K562 treated with DMSO at 1 percent for 24 hours (cell line): ENCODE measurements around the gene STAB2. TPM values are rescaled to one million over a fixed set of nuclear protein-coding genes. Genes with fewer than 3 reads are reported as not detected.

ENCODE experiments used
- total RNA-seq: library from RNA; unstranded; fragments of 300-600 nt; gene quantifications from 2 replicates; pipeline ENCODE4 v1.2.3, GENCODE V29; 2022; ENCODE audit warnings: low read depth; ENCODE audit not compliant: insufficient read depth

STAB2 gene, protein sequence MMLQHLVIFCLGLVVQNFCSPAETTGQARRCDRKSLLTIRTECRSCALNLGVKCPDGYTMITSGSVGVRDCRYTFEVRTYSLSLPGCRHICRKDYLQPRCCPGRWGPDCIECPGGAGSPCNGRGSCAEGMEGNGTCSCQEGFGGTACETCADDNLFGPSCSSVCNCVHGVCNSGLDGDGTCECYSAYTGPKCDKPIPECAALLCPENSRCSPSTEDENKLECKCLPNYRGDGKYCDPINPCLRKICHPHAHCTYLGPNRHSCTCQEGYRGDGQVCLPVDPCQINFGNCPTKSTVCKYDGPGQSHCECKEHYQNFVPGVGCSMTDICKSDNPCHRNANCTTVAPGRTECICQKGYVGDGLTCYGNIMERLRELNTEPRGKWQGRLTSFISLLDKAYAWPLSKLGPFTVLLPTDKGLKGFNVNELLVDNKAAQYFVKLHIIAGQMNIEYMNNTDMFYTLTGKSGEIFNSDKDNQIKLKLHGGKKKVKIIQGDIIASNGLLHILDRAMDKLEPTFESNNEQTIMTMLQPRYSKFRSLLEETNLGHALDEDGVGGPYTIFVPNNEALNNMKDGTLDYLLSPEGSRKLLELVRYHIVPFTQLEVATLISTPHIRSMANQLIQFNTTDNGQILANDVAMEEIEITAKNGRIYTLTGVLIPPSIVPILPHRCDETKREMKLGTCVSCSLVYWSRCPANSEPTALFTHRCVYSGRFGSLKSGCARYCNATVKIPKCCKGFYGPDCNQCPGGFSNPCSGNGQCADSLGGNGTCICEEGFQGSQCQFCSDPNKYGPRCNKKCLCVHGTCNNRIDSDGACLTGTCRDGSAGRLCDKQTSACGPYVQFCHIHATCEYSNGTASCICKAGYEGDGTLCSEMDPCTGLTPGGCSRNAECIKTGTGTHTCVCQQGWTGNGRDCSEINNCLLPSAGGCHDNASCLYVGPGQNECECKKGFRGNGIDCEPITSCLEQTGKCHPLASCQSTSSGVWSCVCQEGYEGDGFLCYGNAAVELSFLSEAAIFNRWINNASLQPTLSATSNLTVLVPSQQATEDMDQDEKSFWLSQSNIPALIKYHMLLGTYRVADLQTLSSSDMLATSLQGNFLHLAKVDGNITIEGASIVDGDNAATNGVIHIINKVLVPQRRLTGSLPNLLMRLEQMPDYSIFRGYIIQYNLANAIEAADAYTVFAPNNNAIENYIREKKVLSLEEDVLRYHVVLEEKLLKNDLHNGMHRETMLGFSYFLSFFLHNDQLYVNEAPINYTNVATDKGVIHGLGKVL (N-terminal part only)
- not detected in 2 replicates for total RNA-seq

DNA sequence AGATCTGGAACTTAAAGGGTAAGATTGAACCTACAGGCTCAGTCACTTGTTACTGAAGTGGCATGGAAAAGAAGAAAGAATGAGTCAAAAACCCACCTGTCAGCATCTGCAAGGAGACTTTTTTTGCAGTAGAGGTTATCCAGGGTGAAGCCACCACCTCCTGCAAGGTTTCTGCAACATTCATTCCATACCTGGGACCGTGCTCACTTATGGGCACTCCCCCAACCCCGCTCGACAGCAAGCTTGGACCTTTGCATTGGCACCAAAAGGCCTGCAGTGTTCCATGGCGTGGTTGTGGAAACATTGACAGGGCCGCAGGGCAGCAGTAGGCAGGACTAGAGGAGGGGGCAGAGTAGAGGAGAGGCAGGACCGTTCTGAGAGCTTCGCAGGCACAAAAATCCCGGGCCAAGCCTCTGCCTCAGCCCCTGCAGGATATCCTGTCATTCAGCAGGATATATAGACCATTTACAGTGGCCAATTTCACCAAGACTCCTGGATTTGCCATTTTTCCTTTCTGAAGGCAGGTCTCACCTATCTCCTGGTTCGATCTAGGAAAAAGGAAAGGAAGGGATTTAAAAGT, at the start of gene STAB2:
Gene STAB2 (plus strand): TSS at position 483 of the 580 bp plus-strand sequence. CDS start 204 bp downstream, outside the sequence.

Other genes with a start within 250 kb of the STAB2 start
- not detected in 2 replicates for gene C12orf42, start 91.3 kb upstream of the STAB2 start, total RNA-seq